NK-92 treated with Interleukin-12 subunit alpha and Interleukin-12 subunit beta, amount 100 ng/mL, for 24 hours (cell line): ENCODE data around the gene ABCG2.
"Not testable (repeated sequence)": the region's sequence is repeated elsewhere in the genome, so short reads cannot be mapped to it uniquely, and the experiment has no call there.

Source experiments
- DNase-seq: peaks from one replicate; lab custom pipeline; 2025; lab: John Stamatoyannopoulos, UW

The ABCG2 gene

DNA sequence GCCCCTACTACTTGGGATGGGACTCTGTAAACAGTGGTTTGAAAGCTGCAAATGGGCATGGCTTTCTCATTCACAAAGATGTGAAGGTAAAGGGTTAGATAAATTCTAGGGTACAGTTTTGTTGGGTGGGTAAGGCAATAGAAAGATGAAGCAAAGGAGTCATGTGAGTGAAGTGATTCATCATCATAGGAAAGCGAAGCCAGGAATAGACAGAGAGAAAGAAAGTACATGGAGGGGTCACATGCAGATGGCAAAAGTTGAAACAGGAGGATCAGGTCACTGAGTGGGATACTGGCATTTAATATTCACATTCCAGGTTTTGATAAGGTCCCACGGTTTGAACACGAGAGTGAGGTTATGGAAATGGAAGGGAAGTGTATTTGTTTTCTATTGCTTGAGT lies 8.2 kb upstream of the ABCG2 start:
- DNase-seq, result no peak

DNA sequence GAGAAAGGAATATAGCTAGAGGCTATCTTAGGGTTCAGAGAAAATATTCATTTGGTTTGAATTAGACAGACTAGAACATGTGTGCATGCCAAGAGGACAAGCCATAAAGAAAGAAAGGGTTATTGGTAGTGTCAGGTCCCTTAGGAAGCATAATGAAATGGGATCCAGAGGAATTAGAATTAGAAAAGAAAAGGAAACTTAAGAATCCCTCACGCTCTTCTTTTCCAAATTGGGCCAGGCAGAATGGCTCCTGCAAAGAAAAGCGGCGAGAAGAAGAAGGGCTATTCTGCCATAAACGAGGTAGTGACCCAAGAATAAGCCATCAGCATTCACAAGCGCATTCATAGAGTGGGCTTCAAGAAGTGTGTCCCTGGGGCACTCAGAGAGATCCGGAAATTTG lies 4.9 kb upstream of the ABCG2 start:
- no peak for DNase-seq

DNA sequence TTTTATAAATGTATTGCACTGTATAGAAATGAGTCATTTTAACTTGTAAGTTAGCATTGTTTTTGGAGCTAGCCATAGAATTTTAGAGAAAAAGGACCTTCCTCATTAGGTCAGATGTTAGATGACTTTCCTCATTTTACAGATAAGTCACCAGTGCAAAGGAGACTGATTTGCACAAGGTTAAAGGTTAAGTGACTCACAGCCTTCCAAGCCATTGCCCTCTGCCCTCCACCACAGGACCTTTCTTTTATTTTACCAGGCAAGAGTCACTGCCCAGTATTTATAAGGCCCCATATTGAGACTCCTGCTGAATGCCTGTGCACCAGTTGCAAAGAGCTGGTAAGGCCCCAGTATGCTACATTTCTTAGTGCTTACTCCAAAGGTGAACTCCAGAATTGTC lies 4.2 kb upstream of the ABCG2 start:
- DNase-seq, result no peak

DNA sequence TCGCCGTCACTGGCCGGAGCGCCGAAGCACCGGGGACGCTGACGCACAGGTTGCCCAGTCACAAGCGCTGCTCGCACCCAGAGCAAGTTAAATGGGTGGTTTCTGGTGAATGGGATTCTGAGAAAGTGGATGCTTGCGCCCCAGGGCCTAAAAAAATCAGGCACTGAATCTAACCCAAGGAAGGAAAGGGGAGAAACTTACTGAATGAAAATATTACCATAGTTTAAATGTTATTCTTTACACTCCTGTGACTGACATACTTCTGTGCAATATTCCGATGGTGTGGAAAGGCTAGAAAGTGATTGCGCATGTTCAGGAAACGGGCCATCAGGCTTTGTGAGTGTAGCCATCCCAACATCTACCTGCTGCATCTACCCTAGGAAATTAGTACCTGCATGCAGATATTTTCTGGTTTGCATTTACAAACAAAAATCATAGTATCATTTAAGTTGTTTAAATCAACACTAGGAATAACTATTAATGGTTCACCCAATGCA lies 838 bp upstream of the ABCG2 start:
- DNase-seq, result no peak

DNA sequence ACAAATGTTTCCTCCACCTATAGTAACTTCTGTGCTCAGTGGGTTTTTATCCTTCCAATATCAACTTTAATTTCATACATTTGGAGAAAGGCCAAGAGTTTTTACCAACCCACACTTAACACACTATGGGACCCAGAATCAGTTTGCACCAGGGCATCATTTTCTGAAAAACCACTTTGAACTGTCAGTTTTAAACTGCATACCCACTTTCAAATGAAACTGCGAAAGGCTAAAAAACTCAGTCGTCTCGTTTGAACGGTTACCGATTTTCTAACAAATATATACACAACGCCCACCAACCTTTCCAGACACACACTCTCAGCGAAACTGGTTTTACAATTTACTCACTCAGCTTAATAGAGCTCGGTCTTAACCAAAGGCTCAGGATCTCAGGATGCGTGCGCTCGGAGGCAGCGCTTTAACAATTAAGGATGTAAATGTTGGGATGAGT lies 376 bp downstream of the ABCG2 start:
- DNase-seq, result no peak

DNA sequence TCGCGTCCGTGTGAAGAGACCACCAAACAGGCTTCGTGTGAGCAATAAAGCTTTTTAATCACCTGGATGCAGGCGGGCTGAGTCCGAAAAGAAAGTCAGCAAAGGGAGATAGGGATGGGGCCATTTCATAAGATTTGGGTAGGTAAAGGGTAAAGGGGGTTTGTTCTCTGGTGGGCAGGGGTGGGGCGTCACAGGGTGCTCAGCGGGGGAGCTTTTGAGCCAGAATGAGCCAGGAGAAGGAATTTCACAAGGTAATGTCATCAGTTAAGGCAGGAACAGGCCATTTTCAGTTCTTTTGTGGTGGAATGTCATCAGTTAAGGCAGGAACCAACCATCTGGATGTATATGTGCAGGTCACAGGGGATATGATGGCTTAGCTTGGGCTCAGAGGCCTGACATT lies 6.1 kb downstream of the ABCG2 start:
- DNase-seq, result not testable (repeated sequence)

DNA sequence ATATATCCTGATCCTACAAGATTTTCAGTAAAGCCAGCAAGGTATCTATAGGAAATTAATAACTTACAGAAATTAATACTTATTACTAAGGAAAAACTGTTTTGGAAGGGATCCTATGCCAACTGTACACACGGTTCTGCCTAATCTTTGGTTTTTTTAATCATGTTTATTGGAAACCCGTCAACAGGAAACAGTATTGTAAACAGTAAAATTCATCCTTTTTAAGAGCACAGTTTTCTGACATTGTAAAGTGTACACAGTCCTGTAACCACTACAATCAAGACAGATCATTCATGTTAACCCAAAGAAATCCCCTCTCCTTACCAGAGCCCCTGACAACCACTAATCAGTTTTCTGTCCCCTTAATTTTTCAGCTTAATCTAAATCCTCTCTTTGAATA lies 9.9 kb downstream of the ABCG2 start:
- no peak for DNase-seq

DNA sequence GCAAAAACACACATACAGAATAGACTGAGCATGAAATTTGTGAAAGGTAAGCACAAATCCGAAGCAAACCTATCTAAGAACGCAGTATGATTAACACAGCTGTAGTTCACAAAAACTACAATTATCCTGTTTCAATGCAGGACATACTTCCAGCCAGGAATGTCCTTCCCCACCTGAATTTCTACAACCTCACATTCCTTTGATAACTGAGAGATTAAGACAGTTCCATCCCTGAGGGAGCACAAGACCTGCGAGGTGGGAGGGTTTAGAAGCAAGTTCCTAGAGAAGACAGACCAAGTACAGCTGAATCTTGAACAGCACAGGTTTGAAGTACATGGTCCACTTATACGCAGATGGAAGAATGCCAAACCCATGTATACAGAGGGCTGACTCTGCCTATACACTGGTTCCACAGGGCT lies 10.6 kb downstream of the ABCG2 start:
- DNase-seq, result no peak

DNA sequence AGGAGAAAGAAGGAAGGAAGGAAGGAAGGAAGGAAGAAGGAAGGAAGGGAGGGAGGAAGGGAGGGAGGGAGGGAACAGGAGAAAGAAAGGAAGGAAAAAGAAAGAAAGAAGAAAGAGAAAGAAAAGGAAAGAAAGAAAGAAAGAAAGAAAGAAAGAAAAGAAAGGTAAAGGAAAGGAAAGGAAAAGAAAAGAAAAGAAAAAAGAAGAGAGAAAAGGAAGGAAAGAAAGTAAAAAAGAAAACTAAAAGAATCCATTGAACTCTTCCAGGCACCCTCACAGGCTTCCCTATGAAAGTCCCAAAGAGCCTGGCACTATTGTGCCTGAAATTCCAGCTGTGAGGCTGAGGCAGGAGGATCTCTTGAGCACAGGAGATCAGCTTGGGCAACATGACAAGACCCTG lies 11.5 kb downstream of the ABCG2 start:
- DNase-seq, result no peak

DNA sequence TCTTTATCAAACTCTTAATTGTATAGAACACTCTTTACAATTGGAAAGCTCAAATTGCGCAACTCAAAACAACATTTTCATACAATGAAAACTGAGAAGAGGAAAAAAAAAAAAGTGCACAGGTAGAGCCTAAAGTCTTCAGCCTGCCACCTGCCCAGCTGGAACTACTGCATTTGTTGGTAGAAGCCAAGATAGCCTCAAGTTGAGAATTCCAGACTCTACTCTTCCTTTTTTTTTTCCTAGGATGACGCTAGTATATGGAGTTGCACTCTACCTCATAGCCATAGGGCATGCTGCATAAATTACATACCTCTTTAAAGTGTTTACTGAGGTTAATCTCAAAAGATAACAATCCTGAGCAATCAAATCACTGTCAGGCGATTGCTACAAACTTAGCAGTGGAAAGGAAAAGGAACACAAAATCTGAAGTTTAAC lies 13.6 kb downstream of the ABCG2 start:
- no peak for DNase-seq

DNA sequence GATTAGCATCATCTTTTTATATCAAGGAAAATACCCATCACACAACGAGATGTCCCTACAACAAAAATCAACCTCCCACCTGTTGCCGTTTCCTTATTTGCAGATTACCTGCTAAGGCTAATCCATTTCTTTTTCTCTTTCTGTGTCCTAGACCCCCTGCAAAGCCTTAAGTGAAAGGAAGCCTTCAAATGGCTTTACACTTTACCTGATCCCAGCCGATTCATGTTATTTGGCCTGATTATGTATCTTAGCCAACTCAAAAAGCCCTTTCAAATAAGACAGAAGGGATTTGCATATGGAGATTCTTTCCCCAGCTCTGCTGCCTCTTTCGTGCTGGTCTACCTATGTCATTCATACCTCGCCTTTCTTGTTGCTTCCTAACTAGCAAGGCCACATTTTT lies 14.4 kb downstream of the ABCG2 start:
- DNase-seq, result no peak

DNA sequence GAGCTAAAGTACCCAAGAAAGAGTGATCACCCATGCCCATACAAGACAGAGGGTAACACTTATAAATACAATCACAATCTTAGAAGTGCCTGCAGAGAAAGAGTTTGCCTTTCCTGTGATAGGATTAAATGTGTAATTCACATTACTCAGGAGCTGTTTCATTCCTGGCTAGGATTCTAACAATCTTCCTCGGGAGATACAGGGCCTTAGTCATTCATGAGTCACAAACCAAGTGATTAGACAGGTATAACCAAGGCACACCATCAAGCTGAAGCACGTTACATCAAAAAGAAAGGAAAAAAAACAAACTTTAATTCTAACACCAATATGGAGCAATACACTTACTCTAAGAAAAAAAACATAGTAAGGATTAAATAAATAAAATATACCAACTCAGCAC lies 14.9 kb downstream of the ABCG2 start:
- no peak for DNase-seq

DNA sequence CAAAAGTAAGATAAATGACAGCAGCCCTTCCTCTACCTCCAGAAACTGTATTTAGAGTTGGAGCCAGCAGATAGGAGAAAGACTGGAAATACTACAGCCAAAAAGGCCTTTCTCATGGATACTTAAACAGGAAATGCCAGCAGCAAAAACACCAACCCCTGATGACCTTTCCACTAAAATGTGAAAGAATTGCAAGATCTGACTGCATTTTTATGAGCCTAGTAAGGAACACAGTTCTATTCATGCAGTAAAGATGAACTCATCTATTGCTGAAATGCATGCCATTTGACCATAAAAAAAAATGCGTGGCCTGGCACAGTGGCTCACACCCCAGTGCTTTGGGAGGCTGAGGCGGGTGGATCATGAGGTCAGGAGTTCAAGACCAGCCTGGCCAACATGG lies 19.9 kb downstream of the ABCG2 start:
- DNase-seq, result no peak

DNA sequence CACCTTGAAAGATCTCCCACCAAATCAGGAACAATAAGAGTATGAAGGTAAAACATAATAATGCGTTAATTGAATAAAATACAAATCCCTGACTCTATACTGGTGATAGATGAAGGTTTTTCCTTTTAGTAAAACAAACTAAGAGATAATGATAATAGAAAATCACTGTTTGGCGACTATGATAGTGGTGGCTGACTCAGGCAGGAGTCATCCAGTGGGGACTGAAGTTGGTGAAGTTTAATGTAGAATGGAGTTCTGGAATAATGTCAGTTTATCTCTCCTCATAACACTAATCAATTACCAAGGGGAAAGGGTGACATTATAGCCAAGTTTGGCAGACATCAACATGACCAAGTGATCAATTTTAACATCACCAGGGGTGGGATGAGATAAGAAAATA lies 21.3 kb downstream of the ABCG2 start:
- DNase-seq, result no peak

DNA sequence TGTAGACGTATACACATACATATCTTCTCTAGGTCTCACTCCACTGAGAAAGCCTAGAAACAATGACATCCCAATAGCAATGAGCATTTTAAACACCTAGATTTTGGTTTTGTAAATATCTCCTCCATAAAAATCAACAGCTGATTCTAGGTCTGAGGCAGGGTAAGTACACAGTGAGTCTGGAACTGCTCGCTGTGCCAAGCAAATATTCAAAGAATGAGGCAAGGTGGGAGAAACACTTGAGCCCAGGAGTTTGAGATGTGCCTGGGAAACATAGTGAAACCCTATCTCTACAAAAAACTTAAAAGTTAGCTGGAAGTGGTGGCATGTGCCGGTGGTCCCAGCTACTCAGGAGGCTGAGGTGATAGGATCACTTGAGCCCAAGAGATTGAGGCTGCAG lies 22.2 kb downstream of the ABCG2 start:
- no peak for DNase-seq

DNA sequence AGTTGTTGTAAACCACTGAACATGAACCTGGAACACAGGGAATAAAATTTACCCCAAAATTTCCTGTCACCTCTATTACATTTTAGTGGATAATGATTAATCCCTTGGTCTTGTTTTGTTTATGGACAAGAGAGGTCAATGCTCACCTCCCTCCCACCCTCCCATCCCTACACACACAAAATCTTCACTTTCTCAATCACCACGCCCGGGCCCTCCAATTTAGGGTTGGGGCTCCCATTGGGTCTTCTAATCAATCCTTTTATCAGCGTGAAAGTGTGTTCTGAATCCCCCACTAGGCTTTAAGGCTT lies 23.1 kb downstream of the ABCG2 start:
- no peak for DNase-seq

DNA sequence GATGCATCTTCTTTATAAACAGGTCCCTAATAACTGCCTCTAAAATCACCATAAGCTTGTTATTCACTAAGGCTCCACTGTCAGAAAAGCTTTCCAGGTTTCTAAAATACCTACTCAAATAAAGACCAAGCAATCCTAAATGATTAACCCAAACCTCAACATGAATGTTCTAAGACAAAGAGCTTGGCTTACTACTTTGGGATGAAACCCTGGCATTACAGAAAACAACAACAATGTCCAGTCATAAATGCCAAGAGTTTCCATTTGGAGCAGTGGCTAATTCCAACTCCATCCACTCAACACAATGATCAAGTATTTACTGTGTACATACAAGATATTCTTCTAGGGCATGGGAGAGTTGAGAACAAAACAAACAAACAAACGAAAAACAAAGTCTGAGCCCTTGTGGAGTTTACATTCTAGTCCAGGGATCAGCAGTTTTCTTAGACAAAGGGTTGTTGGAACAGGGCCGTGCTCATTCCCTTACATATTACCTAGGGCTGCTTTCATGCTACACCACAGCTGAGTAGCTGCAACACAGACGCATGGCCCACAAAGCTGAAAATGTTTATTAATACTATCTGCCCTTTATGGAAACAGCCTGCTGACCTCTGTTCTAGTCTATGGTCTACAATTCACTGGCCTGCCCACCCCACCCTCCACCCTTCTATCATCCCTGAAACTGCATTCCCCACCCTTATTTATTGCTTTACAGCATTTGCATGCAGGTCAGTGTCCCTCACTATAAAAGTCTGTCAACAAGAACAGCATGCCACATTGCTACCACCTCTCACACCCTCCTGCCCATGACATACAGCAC lies 23.7 kb downstream of the ABCG2 start:
- DNase-seq, result no peak

DNA sequence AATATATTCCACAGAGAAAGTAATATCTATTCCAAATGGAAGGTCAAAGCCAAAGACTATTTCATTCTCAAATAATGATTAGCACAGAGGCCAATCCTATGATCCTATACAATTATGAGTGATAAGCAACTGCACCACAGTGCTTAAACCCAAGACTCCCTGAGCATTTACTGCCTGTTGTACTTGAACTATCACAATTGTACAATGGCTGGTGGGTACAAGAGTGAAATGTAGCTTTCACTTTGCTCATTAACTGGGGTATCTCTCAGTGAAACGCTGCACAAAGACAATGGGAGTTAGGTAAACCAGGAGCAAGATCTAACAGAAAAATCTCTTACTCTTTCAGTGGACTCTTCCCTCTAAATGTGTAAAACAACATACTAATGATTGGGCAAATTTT lies 24.3 kb downstream of the ABCG2 start:
- no peak for DNase-seq

DNA sequence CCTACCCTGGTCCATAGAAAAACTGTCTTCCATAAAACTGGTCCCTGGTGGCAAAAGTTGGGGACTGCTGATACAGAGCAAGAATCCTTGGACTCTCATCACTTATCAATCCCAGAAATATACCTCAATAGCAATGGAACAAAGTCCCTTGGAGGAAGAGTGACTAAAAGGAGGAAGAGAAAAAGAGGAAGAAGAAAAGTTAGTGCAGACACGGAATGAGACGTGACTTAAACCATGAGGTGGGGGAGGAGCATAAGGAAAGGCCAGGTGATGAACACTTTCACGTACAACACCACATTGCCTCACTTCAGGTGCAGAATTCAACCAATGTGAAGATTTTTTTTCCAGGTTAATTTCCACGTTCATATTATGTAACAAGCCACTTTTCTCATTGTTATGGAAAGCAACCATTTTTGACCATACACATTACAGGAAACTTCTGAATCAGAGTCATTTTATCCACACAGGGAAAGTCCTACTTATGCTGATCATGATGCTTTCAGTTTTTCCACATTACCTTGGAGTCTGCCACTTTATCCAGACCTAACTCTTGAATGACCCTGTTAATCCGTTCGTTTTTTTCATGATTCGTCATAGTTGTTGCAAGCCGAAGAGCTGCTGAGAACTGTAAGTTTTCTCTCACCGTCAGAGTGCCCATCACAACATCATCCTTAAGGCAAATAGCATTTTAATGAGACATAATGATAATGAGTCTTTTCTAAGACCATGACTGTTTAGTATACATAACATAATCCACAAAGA lies 27.7 kb downstream of the ABCG2 start:
- no peak for DNase-seq

DNA sequence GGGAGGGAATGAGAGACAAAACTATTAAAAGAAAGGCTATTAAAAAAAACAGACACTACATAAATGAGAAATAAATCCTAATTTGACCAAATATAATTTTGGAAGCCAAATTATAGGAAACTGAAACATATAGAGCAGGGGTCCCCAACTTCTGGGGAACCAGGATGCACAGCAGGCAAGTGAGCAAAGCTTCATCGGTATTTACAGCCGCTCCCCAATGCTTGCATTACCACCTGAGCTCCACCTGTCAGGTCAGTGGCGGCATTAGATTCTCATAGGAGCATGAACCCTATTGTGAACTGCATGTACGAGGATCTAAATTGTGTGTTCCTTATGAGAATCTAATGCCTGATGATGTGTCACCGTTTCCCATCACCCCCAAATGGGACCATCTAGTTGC lies 28.4 kb downstream of the ABCG2 start:
- DNase-seq, result no peak

DNA sequence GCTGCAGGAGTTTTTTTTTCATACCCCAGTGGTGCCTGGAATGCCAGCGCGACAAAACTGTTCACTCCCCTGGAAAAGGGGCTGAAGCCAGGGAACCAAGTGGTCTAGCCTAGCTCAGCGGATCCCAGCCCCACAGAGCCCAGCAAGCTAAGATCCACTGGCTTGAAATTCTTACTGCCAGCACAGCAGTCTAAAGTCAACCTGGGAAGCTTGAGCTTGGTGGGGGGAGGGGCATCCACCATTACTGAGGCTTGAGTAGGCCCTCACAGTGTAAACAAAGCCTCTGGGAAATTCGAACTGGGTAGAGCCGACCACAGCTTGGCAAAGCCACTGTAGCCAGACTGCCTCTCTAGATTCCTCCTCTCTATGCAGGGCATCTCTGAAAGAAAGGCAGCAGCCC lies 36.2 kb downstream of the ABCG2 start:
- not testable (repeated sequence) for DNase-seq

DNA sequence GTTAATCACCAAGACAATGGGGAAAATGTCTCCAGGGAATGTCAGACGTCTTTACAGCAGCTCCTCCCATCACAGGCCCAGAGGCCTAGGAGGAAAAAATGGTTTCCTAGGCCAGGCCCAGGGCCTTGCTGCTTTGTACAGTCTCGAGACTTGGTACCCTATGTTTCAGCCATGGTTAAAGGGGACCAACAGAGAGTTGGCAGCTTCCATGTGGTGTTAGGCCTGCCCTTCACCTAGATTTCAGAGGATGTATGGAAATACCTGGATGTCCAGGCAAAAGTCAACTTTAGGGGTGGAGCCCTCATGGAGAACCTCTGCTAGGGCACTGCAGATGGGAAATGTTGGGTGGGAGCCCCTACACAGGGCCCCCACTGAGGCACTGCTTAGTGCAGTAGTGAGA lies 38.5 kb downstream of the ABCG2 start:
- DNase-seq, result no peak

DNA sequence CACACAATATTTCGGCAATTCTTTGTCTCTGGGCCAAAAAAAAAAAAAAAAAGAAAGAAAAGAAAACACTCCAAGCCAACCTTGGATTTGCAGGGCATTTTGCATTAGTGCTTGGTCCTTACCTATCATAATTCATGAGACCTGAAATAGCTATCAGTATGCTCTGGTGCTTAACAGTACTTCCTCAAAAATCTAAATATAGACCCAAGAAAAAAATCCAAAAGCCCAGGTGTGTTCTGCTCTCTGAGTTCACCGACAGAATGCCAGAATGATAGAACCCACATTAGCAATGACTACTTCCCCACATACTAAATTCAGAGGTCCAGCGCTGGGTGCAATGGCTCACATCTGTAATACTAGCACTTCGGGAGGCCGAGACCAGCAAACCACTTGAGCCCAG lies 42.9 kb downstream of the ABCG2 start:
- DNase-seq, result no peak

DNA sequence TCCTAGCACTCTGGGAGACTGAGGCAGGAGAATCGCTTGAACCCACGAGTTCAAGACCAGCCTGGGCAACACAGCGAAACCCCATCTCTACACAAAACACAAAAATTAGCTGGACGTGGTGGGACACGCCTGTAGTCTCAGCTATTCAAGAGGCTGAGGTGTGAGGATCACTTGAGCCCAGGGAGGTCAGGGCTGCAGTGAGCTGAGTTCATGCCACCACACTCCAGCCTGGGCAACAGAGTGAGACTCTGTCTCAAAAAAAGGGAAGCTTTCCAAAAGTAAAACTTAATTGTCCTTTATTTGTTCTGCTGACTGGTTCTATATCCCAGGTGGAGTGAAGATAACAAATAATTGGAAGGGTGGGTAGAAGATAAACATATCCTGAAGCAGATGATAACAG lies 45.6 kb downstream of the ABCG2 start:
- no peak for DNase-seq
